Gastrocnemius medialis (tissue), 4 donors: ENCODE measurements around the gene ETV7.

Experiments
- POLR2A ChIP-seq, 2 donors: fragments of 450-650 bp; IDR thresholded peaks; one replicate each; pipeline ENCODE4 v1.6.1; 2017; ENCODE audit warnings: antibody characterized with exemption in 2 of 2, mild to moderate bottlenecking in 2 of 2, moderate library complexity in 2 of 2
- TF ChIP-seq, protein P1 (sequence below), 5 experiments: fragments of 450-650 bp in 3 of 5; fragments of 200-600 bp in 2 of 5; sonication (generic) in 2 of 5; IDR thresholded peaks in 4 of 5; conservative IDR thresholded peaks in 1 of 5; 1 replicate in 4 of 5; 2 replicates in 1 of 5; pipeline ENCODE4 v1.5.1; 2016 to 2019; ENCODE audit warnings: antibody characterized with exemption in 5 of 5, mild to moderate bottlenecking in 3 of 5, moderate library complexity in 3 of 5

DNA sequence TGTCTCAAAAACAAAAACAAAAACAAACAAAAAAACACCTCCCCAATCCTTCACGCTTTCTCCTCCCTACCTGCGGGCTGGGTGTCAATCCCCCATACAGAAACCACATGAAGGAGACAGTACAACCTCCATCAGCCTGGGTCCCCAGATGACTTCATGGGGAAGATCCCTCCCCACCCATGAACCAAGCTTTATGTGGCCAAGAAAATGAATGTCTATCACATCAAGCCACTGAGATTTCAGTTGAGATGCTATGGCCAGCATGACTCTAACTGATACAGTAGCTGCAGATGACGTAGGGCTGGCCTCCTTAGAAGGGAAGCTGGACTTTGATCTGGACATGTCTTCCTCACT lies 29.6 kb downstream of the ETV7 start:
- TF ChIP-seq, protein P1, sequence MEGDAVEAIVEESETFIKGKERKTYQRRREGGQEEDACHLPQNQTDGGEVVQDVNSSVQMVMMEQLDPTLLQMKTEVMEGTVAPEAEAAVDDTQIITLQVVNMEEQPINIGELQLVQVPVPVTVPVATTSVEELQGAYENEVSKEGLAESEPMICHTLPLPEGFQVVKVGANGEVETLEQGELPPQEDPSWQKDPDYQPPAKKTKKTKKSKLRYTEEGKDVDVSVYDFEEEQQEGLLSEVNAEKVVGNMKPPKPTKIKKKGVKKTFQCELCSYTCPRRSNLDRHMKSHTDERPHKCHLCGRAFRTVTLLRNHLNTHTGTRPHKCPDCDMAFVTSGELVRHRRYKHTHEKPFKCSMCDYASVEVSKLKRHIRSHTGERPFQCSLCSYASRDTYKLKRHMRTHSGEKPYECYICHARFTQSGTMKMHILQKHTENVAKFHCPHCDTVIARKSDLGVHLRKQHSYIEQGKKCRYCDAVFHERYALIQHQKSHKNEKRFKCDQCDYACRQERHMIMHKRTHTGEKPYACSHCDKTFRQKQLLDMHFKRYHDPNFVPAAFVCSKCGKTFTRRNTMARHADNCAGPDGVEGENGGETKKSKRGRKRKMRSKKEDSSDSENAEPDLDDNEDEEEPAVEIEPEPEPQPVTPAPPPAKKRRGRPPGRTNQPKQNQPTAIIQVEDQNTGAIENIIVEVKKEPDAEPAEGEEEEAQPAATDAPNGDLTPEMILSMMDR (IDR thresholded peaks at IDR 0.05 in 4 of 5, conservative IDR thresholded peaks at IDR 0.05 in 1 of 5) = no peak
- no peak for TF ChIP-seq POLR2A (IDR thresholded peaks at IDR 0.05)
